GM18519 (cell line): ENCODE data around the gene CNDP2.
"Not testable (repeated sequence)": the region's sequence is repeated elsewhere in the genome, so short reads cannot be mapped to it uniquely, and the experiment has no call there.

Experiments used
- ATAC-seq: cut with Tn5 transposase; IDR thresholded peaks from one replicate; pipeline ENCODE4 v1.9.1; 2021; ENCODE audit warnings: mild to moderate bottlenecking, moderate library complexity; ENCODE audit not compliant: unreplicated experiment, low FRiP score

CNDP2 gene

GRCh38 chr18:74562775-74563174 is 66.6 kb downstream of the CNDP2 start:
- ATAC-seq = no peak

- no peak for ATAC-seq
These were observed 67.8 kb downstream of the CNDP2 start for GRCh38 chr18:74563999-74564398.

- not testable (repeated sequence) for ATAC-seq
These were observed 69.0 kb downstream of the CNDP2 start for GRCh38 chr18:74565164-74565563.

GRCh38 chr18:74565993-74566392 is 69.8 kb downstream of the CNDP2 start:
- not testable (repeated sequence) for ATAC-seq

GRCh38 chr18:74567822-74568221 is 71.7 kb downstream of the CNDP2 start:
- no peak for ATAC-seq

GRCh38 chr18:74569401-74569800 is 73.2 kb downstream of the CNDP2 start:
- ATAC-seq = no peak

GRCh38 chr18:74570266-74570665 is 74.1 kb downstream of the CNDP2 start:
- ATAC-seq = no peak

- ATAC-seq = no peak
These were observed 75.9 kb downstream of the CNDP2 start for GRCh38 chr18:74571895-74572680.

- no peak for ATAC-seq
These were observed 76.9 kb downstream of the CNDP2 start for GRCh38 chr18:74573053-74573452.
